A549 (cell line): ENCODE results near the gene TDRD9.

ENCODE experiments used
- CTCF ChIP-seq: fragments of >200 bp; sonication (Bioruptor Twin); formaldehyde crosslinking; IDR thresholded peaks from 3 replicates; pipeline ENCODE4 v1.5.1; 2016
- E2F6 ChIP-seq: IDR thresholded peaks from 2 replicates; pipeline ENCODE4 v1.6.1; 2012; ENCODE audit warnings: low read depth, borderline replicate concordance
- EHMT2 ChIP-seq: fragments of 200-600 bp; sonication (generic); IDR thresholded peaks from 2 replicates; pipeline ENCODE4 v1.6.1; 2016; ENCODE audit warnings: antibody characterized with exemption, low read depth, mild to moderate bottlenecking, moderate library complexity
- HOXB13 ChIP-seq: fragments of 250-450 bp; sonication (Bioruptor Pico); IDR thresholded peaks from 2 replicates; pipeline ENCODE4 v1.5.0; 2020; ENCODE audit warnings: low read depth, mild to moderate bottlenecking, moderate library complexity
- KDM1A ChIP-seq: fragments of 200-600 bp; sonication (generic); IDR thresholded peaks from 2 replicates; pipeline ENCODE4 v1.6.1; 2016; ENCODE audit warnings: low read depth, mild to moderate bottlenecking
- POLR2A ChIP-seq: IDR thresholded peaks from 2 replicates; pipeline ENCODE4 v1.6.1; 2012; ENCODE audit warnings: mild to moderate bottlenecking, low read length
- RNF2 ChIP-seq: fragments of 200-600 bp; sonication (generic); IDR thresholded peaks from 2 replicates; pipeline ENCODE4 v1.6.1; 2016; ENCODE audit warnings: low read depth, mild to moderate bottlenecking, antibody characterized with exemption, moderate library complexity, borderline replicate concordance

GRCh38 chr14:104031384-104031783 is 103.1 kb downstream of the TDRD9 start:
- no peak for TF ChIP-seq POLR2A
- TF ChIP-seq EHMT2: no peak
- no peak for TF ChIP-seq CTCF
- TF ChIP-seq E2F6: no peak
- no peak for TF ChIP-seq RNF2
- no peak for TF ChIP-seq KDM1A
- TF ChIP-seq HOXB13: no peak
